Cardiac muscle cell (in vitro differentiated cells and primary cell): Measurements from ENCODE around the gene CLK4. TPM values are rescaled to one million over a fixed set of nuclear protein-coding genes. Genes with fewer than 3 reads are reported as not detected.

Source experiments
- DNase-seq, 2 donors: peaks; one replicate each; pipeline versions ENCODE4 v3.0.0 to v3.0.0-alpha.2; 2010 to 2017; ENCODE audit warnings: low read depth in 1 of 2, low spot score in 1 of 2
- H3K27ac ChIP-seq: fragments of 200-600 bp; sonication (generic); 2 replicates; pipeline ENCODE4 v1.5.1; 2016
- H3K27me3 ChIP-seq: fragments of 200-600 bp; sonication (generic); 2 replicates; pipeline ENCODE4 v1.6.0; 2016; ENCODE audit warnings: control low read depth
- H3K36me3 ChIP-seq: fragments of 200-600 bp; sonication (generic); 2 replicates; pipeline ENCODE4 v1.5.1; 2016; ENCODE audit warnings: control low read depth
- H3K4me1 ChIP-seq: fragments of 200-600 bp; sonication (generic); 2 replicates; pipeline ENCODE4 v1.8.1; 2017; ENCODE audit warnings: low read depth, mild to moderate bottlenecking, mixed run types
- H3K4me3 ChIP-seq: fragments of 200-600 bp; sonication (generic); 2 replicates; pipeline ENCODE4 v1.5.1; 2016; ENCODE audit warnings: mild to moderate bottlenecking
- H3K9me3 ChIP-seq: fragments of 200-600 bp; sonication (generic); 2 replicates; pipeline ENCODE4 v1.5.1; 2017; ENCODE audit warnings: low read depth, mild to moderate bottlenecking, control low read depth
- CTCF ChIP-seq: IDR thresholded peaks from 2 replicates; pipeline ENCODE4 v1.5.1; 2012; ENCODE audit warnings: low read depth, mild to moderate bottlenecking, low read length
- polyA plus RNA-seq: library from polyadenylated mRNA; unstranded; fragments of >200 nt; fragmentation: Nextera tagmentation; extraction: Ambion mirVana; gene quantifications from 2 replicates; pipeline ENCODE4 v1.2.1, GENCODE V29; 2016
- total RNA-seq: library from RNA; depleted of rRNA; stranded (reverse); fragments of >200 nt; gene quantifications from 2 replicates; pipeline ENCODE4 v1.2.3, GENCODE V29; 2016

CLK4 gene
- total and polyA plus RNA-seq, 2 experiments from 2014 or later = 29.4 to 35.2 TPM

- peaks cover 10% of the 10 kb centered on the region for H3K4me1 ChIP-seq
- no peaks in the 10 kb centered on the region for H3K36me3 ChIP-seq
- no peak for TF ChIP-seq CTCF
- no peak for DNase-seq
- no peak overlapping the region for H3K4me3 ChIP-seq
- H3K27me3 ChIP-seq = no peaks in the 10 kb centered on the region
- H3K27ac ChIP-seq = no peak overlapping the region
- H3K9me3 ChIP-seq = no peaks in the 10 kb centered on the region
These were observed 61.9 kb downstream of the CLK4 start for GRCh38 chr5:178564811-178565550.

GRCh38 chr5:178564397-178564796 lies 62.5 kb downstream of the CLK4 start:
- Histone ChIP-seq H3K9me3 (no peaks in the 10 kb centered on the region), H3K36me3 (no peaks in the 10 kb centered on the region), H3K4me3 (no peak overlapping the region), H3K4me1 (peaks cover 10% of the 10 kb centered on the region), H3K27ac (no peak overlapping the region), H3K27me3 (no peaks in the 10 kb centered on the region)
- no peak for TF ChIP-seq CTCF
- DNase-seq = no peak

GRCh38 chr5:178563621-178564020 lies 63.2 kb downstream of the CLK4 start:
- H3K36me3 ChIP-seq = no peaks in the 10 kb centered on the region
- peaks cover 10% of the 10 kb centered on the region for H3K4me1 ChIP-seq
- DNase-seq = no peak
- H3K4me3 ChIP-seq = no peak overlapping the region
- TF ChIP-seq CTCF = no peak
- no peaks in the 10 kb centered on the region for H3K9me3 ChIP-seq
- H3K27me3 ChIP-seq = no peaks in the 10 kb centered on the region
- no peak overlapping the region for H3K27ac ChIP-seq

- TF ChIP-seq CTCF = no peak
- Histone ChIP-seq H3K9me3 (no peaks in the 10 kb centered on the region), H3K36me3 (no peaks in the 10 kb centered on the region), H3K27ac (no peak overlapping the region), H3K4me3 (no peak overlapping the region), H3K4me1 (peaks cover 10% of the 10 kb centered on the region), H3K27me3 (no peaks in the 10 kb centered on the region)
- DNase-seq = no peak
These were observed 65.0 kb downstream of the CLK4 start for GRCh38 chr5:178561746-178562264.

- H3K4me3 ChIP-seq = no peak overlapping the region
- H3K36me3 ChIP-seq = no peaks in the 10 kb centered on the region
- no peak for TF ChIP-seq CTCF
- H3K27ac ChIP-seq = peak overlapping the region; percentile 17
- H3K4me1 ChIP-seq = peaks cover 10% of the 10 kb centered on the region
- no peak for DNase-seq
- H3K27me3 ChIP-seq = no peaks in the 10 kb centered on the region
- H3K9me3 ChIP-seq = no peaks in the 10 kb centered on the region
These were observed 65.9 kb downstream of the CLK4 start for GRCh38 chr5:178560911-178561310.
